Thoracic aorta (tissue), 2 donors: ENCODE measurements around the gene CNIH3. TPM values are rescaled to one million over a fixed set of nuclear protein-coding genes. Genes with fewer than 3 reads are reported as not detected.

Experiments
- ATAC-seq: fragments of 150-250 bp; one replicate; pipeline ENCODE4 v1.8.0; 2017; ENCODE audit warnings: low read depth; ENCODE audit not compliant: insufficient number of reproducible peaks, low FRiP score
- DNase-seq: peaks from one replicate; pipeline ENCODE4 v3.0.0-alpha.2; 2020; ENCODE audit warnings: low spot score
- H3K27ac ChIP-seq, 2 donors: fragments of 200-600 bp; sonication (generic); 1 replicate in 1 of 2; 2 replicates in 1 of 2; pipeline ENCODE4 v1.5.1; 2016; ENCODE audit warnings: mild to moderate bottlenecking in 2 of 2, moderate library complexity in 2 of 2
- H3K27me3 ChIP-seq: fragments of 200-600 bp; sonication (generic); replicated peaks from 2 replicates; pipeline ENCODE4 v1.6.0; 2016; ENCODE audit warnings: mild to moderate bottlenecking; ENCODE audit not compliant: insufficient read depth
- H3K36me3 ChIP-seq: fragments of 200-600 bp; sonication (generic); one replicate; pipeline ENCODE4 v1.5.1; 2016
- H3K4me1 ChIP-seq, 2 donors: fragments of 200-600 bp; sonication (generic); 1 replicate in 1 of 2; 2 replicates in 1 of 2; pipeline versions ENCODE4 v1.5.1 to v1.6.0; 2016; ENCODE audit warnings: low read depth in 2 of 2, mild to moderate bottlenecking in 1 of 2; ENCODE audit not compliant: control insufficient read depth in 1 of 2
- H3K4me3 ChIP-seq: fragments of 200-600 bp; sonication (generic); 2 replicates; pipeline ENCODE4 v1.5.1; 2016; ENCODE audit warnings: mild to moderate bottlenecking
- H3K9me3 ChIP-seq: fragments of 200-600 bp; sonication (generic); 2 replicates; pipeline ENCODE4 v1.5.1; 2016
- total RNA-seq, 2 donors: library from RNA; depleted of rRNA; stranded (reverse); fragments of >200 nt; gene quantifications; one replicate each; pipeline versions ENCODE4 v1.1.0 to v1.2.3, GENCODE V29; 2016
- TF ChIP-seq, protein P1 (sequence below): fragments of 200-600 bp; sonication (generic); IDR thresholded peaks from one replicate; pipeline ENCODE4 v1.5.1; 2019; ENCODE audit warnings: antibody characterized with exemption

CNIH3 gene
- total RNA-seq, 2 donors from 2014 or later: 0.21 TPM; not detected in 1

DNA sequence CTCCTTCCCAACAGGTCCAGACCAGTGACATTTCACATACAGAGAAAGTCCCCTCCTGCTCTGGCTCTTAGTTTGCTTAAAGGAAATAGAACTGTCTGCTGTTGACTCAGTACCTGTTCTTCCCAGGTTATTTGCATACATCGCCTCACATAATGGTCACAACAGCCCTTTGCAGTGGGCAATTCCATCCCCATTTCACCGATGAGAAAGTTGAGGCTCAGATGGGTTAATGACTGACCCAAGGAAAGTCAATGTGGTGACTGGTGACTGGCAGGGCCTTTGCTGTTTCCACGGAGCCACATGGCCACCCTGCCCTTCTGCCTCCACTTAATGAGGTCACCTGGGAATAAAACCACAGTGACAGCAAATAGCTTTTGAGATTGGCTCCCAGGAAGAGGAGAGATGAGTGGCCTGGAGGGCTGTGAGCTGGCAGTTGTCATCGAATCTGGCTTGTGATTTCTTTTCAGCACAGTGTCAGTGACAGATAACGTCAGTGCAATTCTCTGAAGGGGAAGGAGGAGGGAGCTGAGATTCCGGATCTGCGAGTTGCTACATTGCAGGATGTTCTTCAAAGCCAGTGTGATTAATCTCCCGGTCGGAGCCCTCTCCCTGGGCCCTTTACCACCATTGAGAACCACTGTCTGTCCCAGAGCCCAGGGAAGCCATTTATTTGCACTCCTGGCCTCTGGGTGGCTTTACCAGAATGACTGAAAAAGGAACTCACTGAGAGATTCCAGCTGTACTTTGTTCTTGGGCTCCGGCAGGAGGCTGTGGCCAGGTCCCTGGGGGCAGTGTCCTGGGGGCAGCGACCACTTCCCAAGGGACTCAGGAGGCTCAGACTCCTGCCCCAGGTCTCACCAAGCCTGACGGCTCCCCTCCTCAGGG, 117.2 kb downstream of the CNIH3 start:
- no peak for ATAC-seq
- TF ChIP-seq, protein P1, sequence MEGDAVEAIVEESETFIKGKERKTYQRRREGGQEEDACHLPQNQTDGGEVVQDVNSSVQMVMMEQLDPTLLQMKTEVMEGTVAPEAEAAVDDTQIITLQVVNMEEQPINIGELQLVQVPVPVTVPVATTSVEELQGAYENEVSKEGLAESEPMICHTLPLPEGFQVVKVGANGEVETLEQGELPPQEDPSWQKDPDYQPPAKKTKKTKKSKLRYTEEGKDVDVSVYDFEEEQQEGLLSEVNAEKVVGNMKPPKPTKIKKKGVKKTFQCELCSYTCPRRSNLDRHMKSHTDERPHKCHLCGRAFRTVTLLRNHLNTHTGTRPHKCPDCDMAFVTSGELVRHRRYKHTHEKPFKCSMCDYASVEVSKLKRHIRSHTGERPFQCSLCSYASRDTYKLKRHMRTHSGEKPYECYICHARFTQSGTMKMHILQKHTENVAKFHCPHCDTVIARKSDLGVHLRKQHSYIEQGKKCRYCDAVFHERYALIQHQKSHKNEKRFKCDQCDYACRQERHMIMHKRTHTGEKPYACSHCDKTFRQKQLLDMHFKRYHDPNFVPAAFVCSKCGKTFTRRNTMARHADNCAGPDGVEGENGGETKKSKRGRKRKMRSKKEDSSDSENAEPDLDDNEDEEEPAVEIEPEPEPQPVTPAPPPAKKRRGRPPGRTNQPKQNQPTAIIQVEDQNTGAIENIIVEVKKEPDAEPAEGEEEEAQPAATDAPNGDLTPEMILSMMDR: no peak

DNA sequence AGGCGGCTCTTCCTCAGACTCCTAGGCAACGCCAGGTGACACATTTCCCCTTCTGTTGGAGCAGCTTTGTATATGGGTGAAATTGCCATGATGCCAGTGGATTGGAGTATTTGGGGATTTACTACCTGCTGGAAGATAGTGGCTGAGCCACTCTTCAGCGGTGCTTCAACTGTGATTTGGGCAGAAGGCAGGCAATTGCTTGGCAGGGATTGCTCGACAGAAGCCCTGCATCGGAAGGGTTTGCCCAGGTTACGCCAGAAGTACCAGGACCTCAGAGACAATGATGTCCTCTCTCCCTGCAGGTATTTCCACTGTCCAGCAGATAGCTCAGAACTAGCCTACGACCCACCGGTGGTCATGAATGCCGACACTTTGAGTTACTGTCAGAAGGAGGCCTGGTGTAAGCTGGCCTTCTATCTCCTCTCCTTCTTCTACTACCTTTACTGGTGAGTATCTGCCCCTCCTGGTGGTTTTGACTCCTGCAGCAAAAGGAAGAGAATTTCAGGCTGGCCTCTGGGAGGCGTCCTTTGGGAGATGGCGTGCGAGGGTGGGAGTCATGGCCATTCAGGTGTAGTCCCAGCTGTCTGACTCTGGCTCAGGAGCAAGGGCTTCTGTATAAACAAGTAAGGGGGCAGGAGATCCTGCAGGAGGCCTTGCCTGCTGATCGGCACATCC, 118.3 kb downstream of the CNIH3 start:
- no peak overlapping the region for H3K4me3 ChIP-seq
- no peaks in the 10 kb centered on the region for H3K27me3 ChIP-seq
- H3K9me3 ChIP-seq: no peaks in the 10 kb centered on the region
- H3K4me1 ChIP-seq: peaks cover 0 to 10% of the 10 kb centered on the region in 2 donors
- ATAC-seq: no peak
- DNase-seq: no peak
- H3K36me3 ChIP-seq: no peaks in the 10 kb centered on the region
- H3K27ac ChIP-seq: no peak overlapping the region
- TF ChIP-seq, protein P1: no peak

More for the DNA sequence above, 117.2 kb downstream of the CNIH3 start:
- Histone ChIP-seq H3K9me3 (no peaks in the 10 kb centered on the region), H3K27ac (no peak overlapping the region), H3K4me1 (peaks cover 0 to 10% of the 10 kb centered on the region in 2 donors), H3K4me3 (no peak overlapping the region), H3K27me3 (no peaks in the 10 kb centered on the region), H3K36me3 (no peaks in the 10 kb centered on the region)
- DNase-seq: no peak

DNA sequence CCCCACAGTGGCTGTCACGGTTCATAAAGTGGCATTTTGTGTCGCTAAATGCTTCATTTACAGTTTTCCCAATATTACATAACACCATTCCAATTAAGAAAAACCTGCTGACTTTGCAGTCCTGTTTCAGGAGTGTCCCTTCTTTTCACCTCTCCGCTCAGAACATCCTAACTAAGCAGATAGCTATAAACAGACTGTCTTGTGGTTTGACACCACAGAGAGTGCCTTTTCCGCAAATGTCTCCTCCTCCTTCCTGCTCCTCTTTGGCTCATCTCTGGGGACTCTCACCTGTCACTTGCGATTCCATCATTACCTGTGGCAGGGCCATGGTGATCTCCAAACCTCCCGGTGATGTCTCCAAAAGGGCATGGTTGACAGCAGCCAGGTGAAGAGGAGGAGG, 119.0 kb downstream of the CNIH3 start:
- Histone ChIP-seq H3K4me3 (no peak overlapping the region), H3K27me3 (no peaks in the 10 kb centered on the region), H3K4me1 (peaks cover 0 to 10% of the 10 kb centered on the region in 2 donors), H3K27ac (no peak overlapping the region), H3K36me3 (no peaks in the 10 kb centered on the region), H3K9me3 (no peaks in the 10 kb centered on the region)
- TF ChIP-seq, protein P1: no peak
- no peak for ATAC-seq
- DNase-seq: no peak

DNA sequence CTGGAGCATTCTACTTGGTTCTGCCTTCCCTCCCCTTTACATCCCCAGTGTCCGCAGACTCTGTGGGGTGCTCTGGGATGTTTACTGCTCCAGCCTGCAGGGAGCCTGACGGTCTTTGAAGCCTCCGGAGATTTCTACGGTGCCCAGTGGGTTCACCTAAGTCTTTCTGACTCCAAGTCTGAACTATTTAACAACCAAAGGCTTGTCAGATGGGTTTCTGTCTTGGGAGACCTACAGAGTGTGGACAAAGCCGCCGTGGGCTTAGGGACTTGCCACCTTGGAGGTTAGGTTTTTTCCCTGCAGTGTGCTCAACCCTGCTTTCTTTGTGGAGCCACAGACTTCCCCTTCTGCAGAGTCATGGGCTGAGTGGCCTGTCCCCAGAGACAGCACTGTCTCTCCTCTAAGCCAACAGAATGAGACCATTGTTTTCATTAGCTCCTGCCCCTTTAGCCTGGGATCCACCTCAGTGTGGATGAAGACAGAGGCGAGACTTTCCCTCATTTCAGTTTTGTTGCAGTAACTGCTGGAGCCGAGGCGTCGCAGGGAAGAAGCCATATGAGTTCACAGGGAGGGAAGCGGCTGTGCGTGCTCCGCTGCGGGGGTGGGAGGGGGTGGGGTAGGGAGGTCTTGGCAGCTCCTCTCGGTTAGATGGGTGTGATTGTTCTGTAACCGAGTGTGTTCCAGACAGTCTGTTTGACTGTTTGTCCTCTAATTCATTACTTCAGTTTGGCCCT, 120.7 kb downstream of the CNIH3 start:
- H3K36me3 ChIP-seq: no peaks in the 10 kb centered on the region
- peaks cover 0 to 10% of the 10 kb centered on the region in 2 donors for H3K4me1 ChIP-seq
- no peak overlapping the region for H3K27ac ChIP-seq
- DNase-seq: no peak
- H3K9me3 ChIP-seq: no peaks in the 10 kb centered on the region
- TF ChIP-seq, protein P1: no peak
- no peak overlapping the region for H3K4me3 ChIP-seq
- ATAC-seq: no peak
- no peaks in the 10 kb centered on the region for H3K27me3 ChIP-seq

DNA sequence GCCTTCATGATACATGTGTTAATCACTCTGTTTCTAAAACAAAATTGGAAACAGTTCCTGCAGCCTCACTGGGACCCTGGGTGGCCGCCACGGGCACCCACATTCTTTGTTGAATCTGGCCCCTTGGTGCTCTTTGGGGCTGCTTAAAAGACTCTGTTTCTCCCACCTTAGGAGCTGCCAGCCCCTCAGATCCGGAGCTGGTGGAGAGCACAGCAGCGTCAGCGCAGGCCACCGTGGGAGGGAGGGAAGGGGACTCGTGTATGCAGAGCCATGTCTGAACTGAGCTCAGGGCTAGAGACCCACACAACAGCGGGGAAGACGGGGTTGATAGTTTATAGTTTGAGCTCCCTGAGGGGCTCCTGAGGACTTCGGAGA, 121.2 kb downstream of the CNIH3 start:
- no peak for DNase-seq
- Histone ChIP-seq H3K4me3 (no peak overlapping the region), H3K27ac (no peak overlapping the region), H3K9me3 (no peaks in the 10 kb centered on the region), H3K27me3 (no peaks in the 10 kb centered on the region), H3K36me3 (no peaks in the 10 kb centered on the region), H3K4me1 (peaks cover 0 to 10% of the 10 kb centered on the region in 2 donors)
- TF ChIP-seq, protein P1: no peak
- ATAC-seq: no peak
